Measurements from ENCODE around the gene TRIM66. TPM values are rescaled to one million over a fixed set of nuclear protein-coding genes. Genes with fewer than 3 reads are reported as not detected.

The TRIM66 gene
- total and polyA plus RNA-seq, 2 experiments from 2014 or later: 1.4 to 4.7 TPM

GRCh38 chr11:8566613-8567210 is 115.8 kb downstream of the TRIM66 start:
- H3K4me2 ChIP-seq: no peak overlapping the region
- TF ChIP-seq, protein P1, sequence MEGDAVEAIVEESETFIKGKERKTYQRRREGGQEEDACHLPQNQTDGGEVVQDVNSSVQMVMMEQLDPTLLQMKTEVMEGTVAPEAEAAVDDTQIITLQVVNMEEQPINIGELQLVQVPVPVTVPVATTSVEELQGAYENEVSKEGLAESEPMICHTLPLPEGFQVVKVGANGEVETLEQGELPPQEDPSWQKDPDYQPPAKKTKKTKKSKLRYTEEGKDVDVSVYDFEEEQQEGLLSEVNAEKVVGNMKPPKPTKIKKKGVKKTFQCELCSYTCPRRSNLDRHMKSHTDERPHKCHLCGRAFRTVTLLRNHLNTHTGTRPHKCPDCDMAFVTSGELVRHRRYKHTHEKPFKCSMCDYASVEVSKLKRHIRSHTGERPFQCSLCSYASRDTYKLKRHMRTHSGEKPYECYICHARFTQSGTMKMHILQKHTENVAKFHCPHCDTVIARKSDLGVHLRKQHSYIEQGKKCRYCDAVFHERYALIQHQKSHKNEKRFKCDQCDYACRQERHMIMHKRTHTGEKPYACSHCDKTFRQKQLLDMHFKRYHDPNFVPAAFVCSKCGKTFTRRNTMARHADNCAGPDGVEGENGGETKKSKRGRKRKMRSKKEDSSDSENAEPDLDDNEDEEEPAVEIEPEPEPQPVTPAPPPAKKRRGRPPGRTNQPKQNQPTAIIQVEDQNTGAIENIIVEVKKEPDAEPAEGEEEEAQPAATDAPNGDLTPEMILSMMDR (IDR thresholded peaks at IDR 0.05; ENCODE audit: poor library complexity): peak; percentile 77
- TF ChIP-seq EZH2 (IDR thresholded peaks at IDR 0.05; ENCODE audit: borderline replicate concordance) (no peak), EZH2phosphoT487 (IDR thresholded peaks at IDR 0.05; ENCODE audit: low read depth, severe bottlenecking, unreplicated experiment) (no peak)
- H3K27me3 ChIP-seq: no peaks in the 10 kb centered on the region
- H3K9me3 ChIP-seq (ENCODE audit: low read depth): no peaks in the 10 kb centered on the region
- H3K27ac ChIP-seq: no peak overlapping the region
- H3K79me2 ChIP-seq: no peaks in the 10 kb centered on the region
- no peaks in the 10 kb centered on the region for H3K36me3 ChIP-seq (replicated peaks; ENCODE audit: insufficient read depth, low read depth)
- H3K9me2 ChIP-seq (replicated peaks; ENCODE audit: insufficient read depth): no peaks in the 10 kb centered on the region
- WGBS (ENCODE audit: low lambda C conversion rate, missing lambda C conversion rate): 38% methylated on average over 5 of the region's 5 CpGs
- H3K4me3 ChIP-seq: no peak overlapping the region
- H3K4me1 ChIP-seq (ENCODE audit: insufficient read depth): no peaks in the 10 kb centered on the region
- H2AFZ ChIP-seq: no peak overlapping the region
- no peaks in the 10 kb centered on the region for H4K20me1 ChIP-seq (ENCODE audit: insufficient read depth, poor library complexity, severe bottlenecking)
- DNase-seq (ENCODE audit: low spot score): peak; percentile 63

GRCh38 chr11:8564526-8564925 is 117.9 kb downstream of the TRIM66 start:
- Histone ChIP-seq H3K4me1 (ENCODE audit: insufficient read depth) (no peaks in the 10 kb centered on the region), H2AFZ (no peak overlapping the region), H3K27me3 (no peaks in the 10 kb centered on the region), H3K36me3 (replicated peaks; ENCODE audit: insufficient read depth, low read depth) (no peaks in the 10 kb centered on the region), H3K79me2 (no peaks in the 10 kb centered on the region), H3K9me2 (replicated peaks; ENCODE audit: insufficient read depth) (no peaks in the 10 kb centered on the region), H3K27ac (no peak overlapping the region), H4K20me1 (ENCODE audit: insufficient read depth, poor library complexity, severe bottlenecking) (no peaks in the 10 kb centered on the region), H3K4me2 (no peak overlapping the region), H3K9me3 (ENCODE audit: low read depth) (no peaks in the 10 kb centered on the region), H3K4me3 (no peak overlapping the region)
- 51% methylated on average over 2 of the region's 2 CpGs for WGBS (ENCODE audit: low lambda C conversion rate, missing lambda C conversion rate)
- no peak for DNase-seq (ENCODE audit: low spot score)
- no peak for TF ChIP-seq EZH2phosphoT487 (IDR thresholded peaks at IDR 0.05; ENCODE audit: low read depth, severe bottlenecking, unreplicated experiment)
- TF ChIP-seq EZH2 (IDR thresholded peaks at IDR 0.05; ENCODE audit: borderline replicate concordance): no peak
- TF ChIP-seq, protein P1 (IDR thresholded peaks at IDR 0.05; ENCODE audit: poor library complexity): no peak

Small RNA genes within 50 kb of the gene (small RNA-seq; reads per million reads assigned to genes)
- gene SNORA3A (not detected), gene SNORA3B (2.3 reads per million, percentile 88 among the genes with 10 or more reads in this experiment)

Other genes with a start within 250 kb of the TRIM66 start
- gene STK33, start 88.4 kb downstream of the TRIM66 start, total RNA-seq: 9.6 and 12.8 TPM in 2 replicates
- gene STK33, start 88.4 kb downstream of the TRIM66 start, polyA plus RNA-seq: 3.0 and 6.5 TPM in 2 replicates
- 818 and 854 TPM in 2 replicates for gene RPL27A, start 127 bp upstream of the TRIM66 start, total RNA-seq
- gene RPL27A, start 127 bp upstream of the TRIM66 start, polyA plus RNA-seq: 803 and 849 TPM in 2 replicates
- 26.6 and 32.2 TPM in 2 replicates for gene AKIP1, start 228.5 kb upstream of the TRIM66 start, total RNA-seq
- 31.3 and 41.1 TPM in 2 replicates for gene AKIP1, start 228.5 kb upstream of the TRIM66 start, polyA plus RNA-seq

Measured in hepatocyte (in vitro differentiated cells).